Ishikawa (cell line): ENCODE measurements around the gene RIMBP2.

ENCODE experiments used
- CEBPB ChIP-seq: IDR thresholded peaks from 2 replicates; pipeline ENCODE4 v1.6.1; 2012
- CREB1 ChIP-seq: IDR thresholded peaks from 2 replicates; pipeline ENCODE4 v1.6.1; 2012; ENCODE audit warnings: low read depth
- EGR1 ChIP-seq: IDR thresholded peaks from 2 replicates; pipeline ENCODE4 v1.6.1; 2012
- EP300 ChIP-seq: IDR thresholded peaks from 2 replicates; pipeline ENCODE4 v1.6.1; 2012; ENCODE audit warnings: borderline replicate concordance
- FOXM1 ChIP-seq: IDR thresholded peaks from 2 replicates; pipeline ENCODE4 v1.6.1; 2012; ENCODE audit warnings: low read depth, borderline replicate concordance
- MAX ChIP-seq: IDR thresholded peaks from 2 replicates; pipeline ENCODE4 v1.6.1; 2012
- NFIC ChIP-seq: IDR thresholded peaks from 2 replicates; pipeline ENCODE4 v1.6.1; 2012
- RAD21 ChIP-seq: IDR thresholded peaks from 2 replicates; pipeline ENCODE4 v1.6.1; 2012; ENCODE audit warnings: low read depth
- REST ChIP-seq: IDR thresholded peaks from 2 replicates; pipeline ENCODE4 v1.6.1; 2012; ENCODE audit warnings: low read depth, mild to moderate bottlenecking
- TAF1 ChIP-seq: IDR thresholded peaks from 2 replicates; pipeline ENCODE4 v1.6.1; 2012; ENCODE audit warnings: low read depth, mild to moderate bottlenecking
- TCF12 ChIP-seq: IDR thresholded peaks from 2 replicates; pipeline ENCODE4 v1.6.1; 2012; ENCODE audit warnings: low read depth
- TEAD4 ChIP-seq: IDR thresholded peaks from 2 replicates; pipeline ENCODE4 v1.6.1; 2012
- USF1 ChIP-seq: IDR thresholded peaks from 2 replicates; pipeline ENCODE4 v1.6.1; 2012
- YY1 ChIP-seq: IDR thresholded peaks from 2 replicates; pipeline ENCODE4 v1.6.1; 2012; ENCODE audit warnings: low read depth
- ZBTB7A ChIP-seq: IDR thresholded peaks from 2 replicates; pipeline ENCODE4 v1.6.1; 2012; ENCODE audit warnings: low read depth

Gene RIMBP2

GRCh38 chr12:130646716-130647370 is 69.3 kb downstream of the RIMBP2 start:
- TF ChIP-seq REST (no peak), CREB1 (no peak), RAD21 (no peak), YY1 (no peak)

GRCh38 chr12:130645751-130646150 is 70.3 kb downstream of the RIMBP2 start:
- TF ChIP-seq MAX (no peak), RAD21 (no peak), CEBPB (no peak), ZBTB7A (no peak), EGR1 (no peak), TAF1 (no peak), REST (no peak), FOXM1 (no peak), TEAD4 (no peak), USF1 (no peak), NFIC (no peak), EP300 (no peak), YY1 (no peak), CREB1 (no peak), TCF12 (no peak)

- TF ChIP-seq TCF12 (no peak), USF1 (no peak), REST (no peak), TAF1 (no peak), RAD21 (no peak)
Measured at GRCh38 chr12:130644566-130644965, 71.5 kb downstream of the RIMBP2 start.

GRCh38 chr12:130644146-130644545 is 72.0 kb downstream of the RIMBP2 start:
- TF ChIP-seq EP300 = no peak
- no peak for TF ChIP-seq REST
- no peak for TF ChIP-seq RAD21
- TF ChIP-seq USF1 = no peak
- TF ChIP-seq ZBTB7A = no peak
- no peak for TF ChIP-seq TAF1
- TF ChIP-seq TEAD4 = no peak
- TF ChIP-seq CEBPB = no peak
- no peak for TF ChIP-seq TCF12
- no peak for TF ChIP-seq CREB1
- TF ChIP-seq EGR1 = no peak
- no peak for TF ChIP-seq FOXM1
- no peak for TF ChIP-seq NFIC
- no peak for TF ChIP-seq YY1
- TF ChIP-seq MAX = no peak
